GM21447 (cell line): ENCODE data around the gene NRAS.

Source experiments
- ATAC-seq: cut with Tn5 transposase; IDR thresholded peaks from one replicate; pipeline ENCODE4 v1.9.1; 2021; ENCODE audit not compliant: unreplicated experiment

NRAS gene

GRCh38 chr1:114728553-114728952 is 12.0 kb upstream of the NRAS start:
- no peak for ATAC-seq

DNA sequence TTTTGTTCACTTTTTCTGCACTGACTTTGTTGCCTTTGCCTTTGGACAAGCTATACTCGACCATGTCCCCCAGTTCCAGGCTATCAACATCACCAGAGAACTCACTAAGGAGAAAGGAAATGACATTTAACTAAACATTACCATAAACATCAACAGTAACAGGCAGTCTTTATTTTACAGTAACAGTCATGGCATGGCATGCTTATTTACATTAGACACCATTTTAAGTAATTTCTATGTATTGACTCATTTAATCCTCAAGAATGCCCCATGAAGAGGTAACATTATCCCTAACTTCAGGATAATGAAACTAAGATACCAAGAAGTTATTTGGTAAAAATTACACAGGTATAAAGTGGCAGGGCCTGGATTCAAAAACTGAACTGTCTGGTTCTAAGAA is 8.7 kb upstream of the NRAS start:
- ATAC-seq = no peak

DNA sequence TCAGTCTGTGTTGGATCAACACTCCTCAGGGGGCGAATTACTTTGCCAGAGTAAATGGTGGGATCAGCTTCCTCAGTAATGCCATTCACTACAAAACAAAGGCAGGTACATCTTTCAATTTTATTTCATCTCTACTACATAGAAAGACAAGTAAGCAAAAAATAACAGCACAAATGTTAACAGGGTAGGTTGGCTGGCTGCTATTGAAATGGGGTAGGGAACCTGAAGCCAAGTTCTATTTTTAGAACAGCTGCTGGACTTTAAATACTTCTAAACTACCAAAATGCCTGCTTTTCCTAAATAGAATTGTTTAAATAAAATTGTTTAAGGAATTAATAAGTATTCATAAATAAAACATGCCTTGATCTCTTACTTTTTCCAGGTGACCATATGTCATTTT is 7.3 kb upstream of the NRAS start:
- no peak for ATAC-seq

- no peak for ATAC-seq
Measured at GRCh38 chr1:114723457-114723856, 6.9 kb upstream of the NRAS start.

DNA sequence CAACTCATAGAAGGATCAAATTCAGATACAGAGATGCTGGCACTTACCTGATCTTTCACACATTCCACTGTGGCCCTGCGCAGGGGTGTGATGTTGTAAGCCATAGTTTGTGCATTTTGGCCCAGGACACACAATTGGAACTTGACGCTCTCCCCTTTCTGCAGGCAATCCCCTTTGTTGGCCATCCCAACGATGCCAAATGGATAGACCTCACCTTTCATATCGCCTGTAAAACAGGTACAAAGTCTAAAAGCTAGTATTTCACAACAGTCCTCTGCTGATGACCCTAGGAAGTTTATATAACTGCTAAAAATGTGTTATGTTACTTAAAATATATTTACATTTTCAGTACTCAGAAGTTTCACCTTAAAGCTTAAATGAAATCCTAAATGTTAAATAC is 3.9 kb upstream of the NRAS start:
- ATAC-seq = no peak

DNA sequence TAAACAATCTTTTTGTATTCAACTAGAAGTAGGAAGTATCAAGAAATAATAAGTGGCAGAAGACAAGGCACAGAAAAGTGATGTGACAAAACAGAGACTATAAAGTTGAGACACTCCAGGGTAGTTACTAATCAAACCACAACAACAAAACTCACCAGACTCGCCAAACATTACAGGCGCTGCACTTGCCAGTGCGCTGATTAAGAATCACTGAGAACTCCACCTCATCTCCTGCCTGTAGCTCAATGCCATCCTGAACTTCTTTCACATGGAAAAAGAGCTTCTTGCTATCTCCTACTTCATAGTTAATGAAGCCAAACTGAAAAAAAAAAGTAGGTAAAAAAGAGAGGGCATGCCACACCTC is 2.8 kb upstream of the NRAS start:
- no peak for ATAC-seq

DNA sequence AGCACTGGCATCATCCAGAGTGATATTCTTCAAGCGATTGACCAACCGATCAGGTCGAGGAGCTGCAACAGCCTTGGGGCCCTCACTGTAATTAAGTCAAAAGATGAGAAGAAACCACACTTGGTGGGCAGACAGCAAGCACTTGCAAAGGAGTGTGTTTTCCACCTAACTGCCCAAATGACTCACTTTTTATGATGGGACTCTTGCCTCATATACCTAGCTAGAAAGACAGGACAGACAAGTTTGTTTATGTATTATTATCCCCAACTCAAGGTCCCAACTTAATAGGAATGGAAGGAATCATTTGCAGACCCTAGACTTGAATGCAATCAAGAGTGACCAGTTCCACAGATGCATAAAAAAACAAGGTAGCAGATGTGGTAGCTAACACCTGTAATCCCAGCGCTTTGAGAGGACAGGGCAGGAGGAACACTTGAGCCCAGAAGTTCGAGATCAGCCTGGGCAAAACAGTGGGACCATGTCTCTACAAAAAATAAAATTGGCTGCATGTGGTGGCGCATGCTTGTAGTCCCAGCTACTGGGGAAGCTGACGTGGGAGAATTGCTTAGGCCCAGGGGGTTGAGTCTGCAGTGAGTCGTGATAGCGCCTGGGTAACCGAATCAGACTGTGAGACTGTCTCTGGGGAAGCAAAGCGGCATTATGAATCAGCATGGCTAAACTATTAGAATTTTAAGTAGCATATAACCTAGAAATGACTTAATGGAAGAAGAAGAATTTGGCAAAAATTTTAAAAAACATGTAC is 2.3 kb upstream of the NRAS start:
- ATAC-seq = no peak

- peak; percentile 2 for ATAC-seq
Measured at GRCh38 chr1:114715952-114716303, 643 bp downstream of the NRAS start.

GRCh38 chr1:114712977-114713376 is 3.6 kb downstream of the NRAS start:
- no peak for ATAC-seq

- no peak for ATAC-seq
Measured at GRCh38 chr1:114710360-114710759, 6.2 kb downstream of the NRAS start.

DNA sequence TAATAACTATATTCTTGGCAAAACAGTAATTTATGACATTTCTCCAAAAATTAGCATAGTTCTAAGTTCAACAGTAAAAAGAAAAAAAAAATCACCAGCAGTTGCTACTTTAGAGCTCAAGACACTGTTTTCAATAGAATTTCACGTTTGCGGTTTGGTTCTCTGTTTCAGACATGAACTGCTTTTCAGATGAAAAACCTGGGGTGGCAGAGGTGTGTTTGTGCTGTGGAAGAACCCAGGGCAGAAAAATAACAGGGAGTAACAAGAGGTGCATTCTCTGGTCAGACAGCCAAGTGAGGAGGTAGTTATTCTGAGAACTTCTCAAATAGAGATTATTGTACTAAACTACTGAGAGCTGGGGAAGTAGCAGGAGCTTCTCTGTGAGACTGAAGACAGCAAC is 9.0 kb downstream of the NRAS start:
- no peak for ATAC-seq

DNA sequence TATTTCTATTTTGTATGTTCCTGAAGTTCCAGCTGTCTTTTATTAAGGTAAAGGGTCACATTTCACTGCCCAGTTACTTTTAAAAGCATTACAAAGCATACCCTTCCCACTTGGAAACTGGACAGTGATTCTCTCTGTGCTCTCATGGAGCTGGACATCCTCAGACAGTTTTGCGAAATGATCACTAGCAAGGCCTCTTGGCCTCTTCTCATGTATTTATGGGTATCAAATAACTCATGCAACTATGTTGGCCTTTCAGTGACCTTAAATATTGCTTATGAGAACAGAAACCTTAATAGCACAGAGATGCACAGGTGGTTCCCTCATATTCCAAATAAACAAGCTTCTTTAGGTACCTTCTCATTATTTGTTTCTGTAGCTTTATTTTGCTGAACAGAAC is 13.3 kb downstream of the NRAS start:
- ATAC-seq = no peak

GRCh38 chr1:114702737-114703136 is 13.8 kb downstream of the NRAS start:
- ATAC-seq = no peak

DNA sequence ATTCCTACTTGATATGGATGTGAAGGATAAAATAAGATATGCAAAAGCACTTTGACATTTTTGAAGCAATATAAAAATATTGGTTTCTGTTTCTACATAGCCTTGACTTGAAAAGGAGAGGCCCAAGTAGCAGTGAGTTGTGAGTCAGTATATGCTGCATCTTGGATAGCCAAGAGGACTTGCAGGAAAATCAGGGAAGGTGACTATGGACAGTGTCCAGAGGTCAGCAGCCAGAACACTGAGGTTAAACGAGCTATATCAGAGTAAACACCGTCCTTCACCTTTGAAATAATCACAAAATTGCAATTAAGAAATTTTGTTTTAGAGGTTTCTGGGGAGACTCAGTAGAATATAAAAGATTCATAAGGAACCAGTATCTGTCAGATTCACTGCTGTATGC is 14.6 kb downstream of the NRAS start:
- ATAC-seq = no peak

- ATAC-seq = no peak
Measured at GRCh38 chr1:114700036-114700600, 16.5 kb downstream of the NRAS start.

GRCh38 chr1:114696810-114697209 is 19.8 kb downstream of the NRAS start:
- ATAC-seq = no peak

- ATAC-seq = no peak
Measured at GRCh38 chr1:114695430-114696058, 21.0 kb downstream of the NRAS start, which contains the start of gene AMPD1. Gene AMPD1 (minus strand): TSS chr1:114695546. CDS start chr1:114695471, 75 bp downstream.

GRCh38 chr1:114694540-114695310 is 21.8 kb downstream of the NRAS start:
- ATAC-seq = no peak

GRCh38 chr1:114692947-114693346 is 23.6 kb downstream of the NRAS start:
- ATAC-seq = no peak

DNA sequence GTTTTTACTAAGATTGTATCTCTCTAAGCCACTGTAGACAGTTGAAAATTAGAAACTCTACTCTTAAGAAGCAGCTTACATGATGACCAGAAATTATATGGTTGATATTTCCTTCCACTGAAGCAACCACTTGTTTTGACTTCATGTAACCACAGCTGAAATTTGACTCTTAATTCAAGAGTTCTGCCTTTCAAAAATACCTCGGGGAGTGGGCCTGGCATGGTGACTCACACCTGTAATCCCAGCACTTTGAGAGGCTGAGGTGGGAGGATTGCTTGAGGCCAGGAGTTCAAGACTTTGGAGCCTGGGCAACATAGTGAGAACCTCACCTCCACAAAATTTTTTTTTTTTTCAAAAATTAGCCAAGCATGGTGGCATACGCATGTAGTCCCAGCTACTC is 25.5 kb downstream of the NRAS start:
- no peak for ATAC-seq

- ATAC-seq = no peak
Measured at GRCh38 chr1:114690148-114690547, 26.4 kb downstream of the NRAS start.

- no peak for ATAC-seq
Measured at GRCh38 chr1:114688526-114688925, 28.0 kb downstream of the NRAS start.
